Endothelial cell (in vitro differentiated cells): ENCODE data around the gene UCKL1. TPM values are rescaled to one million over a fixed set of nuclear protein-coding genes. Genes with fewer than 3 reads are reported as not detected.

Experiments
- DNase-seq: peaks from one replicate; pipeline ENCODE4 v3.0.0; 2021; ENCODE audit warnings: low spot score
- H3K27ac Mint-ChIP-seq: one replicate; pipeline ENCODE4 v1.8.0; 2021; ENCODE audit warnings: mixed read lengths, inconsistent platforms; ENCODE audit not compliant: unreplicated experiment
- H3K27me3 Mint-ChIP-seq: one replicate; pipeline ENCODE4 v1.8.0; 2021; ENCODE audit warnings: mild to moderate bottlenecking, moderate library complexity, mixed read lengths, inconsistent platforms; ENCODE audit not compliant: unreplicated experiment
- H3K36me3 Mint-ChIP-seq: one replicate; pipeline ENCODE4 v1.8.0; 2021; ENCODE audit warnings: mild to moderate bottlenecking, low read depth, mixed read lengths, inconsistent platforms; ENCODE audit not compliant: unreplicated experiment
- H3K4me1 Mint-ChIP-seq: one replicate; pipeline ENCODE4 v1.8.0; 2021; ENCODE audit warnings: mild to moderate bottlenecking, mixed read lengths, inconsistent platforms; ENCODE audit not compliant: unreplicated experiment
- H3K4me3 Mint-ChIP-seq: one replicate; pipeline ENCODE4 v1.8.0; 2021; ENCODE audit warnings: mild to moderate bottlenecking, mixed read lengths, inconsistent platforms; ENCODE audit not compliant: unreplicated experiment
- H3K9me3 Mint-ChIP-seq: one replicate; pipeline ENCODE4 v1.8.0; 2021; ENCODE audit warnings: mixed read lengths, inconsistent platforms; ENCODE audit not compliant: unreplicated experiment
- total RNA-seq: library from RNA; stranded (reverse); fragmentation: NEBNext Ultra II Directional; extraction: Animal tissue kit (Norgen Biotek cat#: 25700); gene quantifications from one replicate; pipeline ENCODE4 v1.2.1, GENCODE V29; 2021; ENCODE audit not compliant: unreplicated experiment
- TF ChIP-seq, protein P1 (sequence below): fragments of 200-600 bp; sonication (generic); IDR thresholded peaks from one replicate; pipeline ENCODE4 v1.5.0; 2021; ENCODE audit warnings: antibody characterized with exemption; ENCODE audit not compliant: unreplicated experiment

Gene UCKL1
- total RNA-seq, 1 donor from 2014 or later: 40.1 TPM

- H3K27ac Mint-ChIP-seq: no peak overlapping the region
- H3K36me3 Mint-ChIP-seq: peaks cover 16% of the 10 kb centered on the region
- H3K27me3 Mint-ChIP-seq: peaks cover 10% of the 10 kb centered on the region
- DNase-seq: peak; percentile 21
- TF ChIP-seq, protein P1, sequence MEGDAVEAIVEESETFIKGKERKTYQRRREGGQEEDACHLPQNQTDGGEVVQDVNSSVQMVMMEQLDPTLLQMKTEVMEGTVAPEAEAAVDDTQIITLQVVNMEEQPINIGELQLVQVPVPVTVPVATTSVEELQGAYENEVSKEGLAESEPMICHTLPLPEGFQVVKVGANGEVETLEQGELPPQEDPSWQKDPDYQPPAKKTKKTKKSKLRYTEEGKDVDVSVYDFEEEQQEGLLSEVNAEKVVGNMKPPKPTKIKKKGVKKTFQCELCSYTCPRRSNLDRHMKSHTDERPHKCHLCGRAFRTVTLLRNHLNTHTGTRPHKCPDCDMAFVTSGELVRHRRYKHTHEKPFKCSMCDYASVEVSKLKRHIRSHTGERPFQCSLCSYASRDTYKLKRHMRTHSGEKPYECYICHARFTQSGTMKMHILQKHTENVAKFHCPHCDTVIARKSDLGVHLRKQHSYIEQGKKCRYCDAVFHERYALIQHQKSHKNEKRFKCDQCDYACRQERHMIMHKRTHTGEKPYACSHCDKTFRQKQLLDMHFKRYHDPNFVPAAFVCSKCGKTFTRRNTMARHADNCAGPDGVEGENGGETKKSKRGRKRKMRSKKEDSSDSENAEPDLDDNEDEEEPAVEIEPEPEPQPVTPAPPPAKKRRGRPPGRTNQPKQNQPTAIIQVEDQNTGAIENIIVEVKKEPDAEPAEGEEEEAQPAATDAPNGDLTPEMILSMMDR: no peak
- H3K4me1 Mint-ChIP-seq: peaks cover 6% of the 10 kb centered on the region
- H3K9me3 Mint-ChIP-seq: no peaks in the 10 kb centered on the region
- no peak overlapping the region for H3K4me3 Mint-ChIP-seq
Observed at GRCh38 chr20:63939061-63939935, 16.9 kb downstream of the UCKL1 start.

GRCh38 chr20:63937596-63937995, 18.6 kb downstream of the UCKL1 start:
- H3K27ac Mint-ChIP-seq: peak overlapping the region; percentile 42
- no peak for DNase-seq
- peaks cover 3% of the 10 kb centered on the region for H3K4me1 Mint-ChIP-seq
- H3K36me3 Mint-ChIP-seq: peaks cover 16% of the 10 kb centered on the region
- no peaks in the 10 kb centered on the region for H3K9me3 Mint-ChIP-seq
- H3K4me3 Mint-ChIP-seq: no peak overlapping the region
- TF ChIP-seq, protein P1: no peak
- peaks cover 10% of the 10 kb centered on the region for H3K27me3 Mint-ChIP-seq

GRCh38 chr20:63935447-63935846, 20.8 kb downstream of the UCKL1 start:
- H3K27ac Mint-ChIP-seq: no peak overlapping the region
- no peak for DNase-seq
- peaks cover 33% of the 10 kb centered on the region for H3K36me3 Mint-ChIP-seq
- no peaks in the 10 kb centered on the region for H3K9me3 Mint-ChIP-seq
- no peaks in the 10 kb centered on the region for H3K4me1 Mint-ChIP-seq
- peaks cover 11% of the 10 kb centered on the region for H3K27me3 Mint-ChIP-seq
- no peak overlapping the region for H3K4me3 Mint-ChIP-seq
- TF ChIP-seq, protein P1: no peak

- Mint-ChIP-seq H3K27me3 (peaks cover 11% of the 10 kb centered on the region), H3K9me3 (no peaks in the 10 kb centered on the region), H3K27ac (no peak overlapping the region), H3K4me3 (no peak overlapping the region), H3K4me1 (no peaks in the 10 kb centered on the region), H3K36me3 (peaks cover 38% of the 10 kb centered on the region)
- peak; percentile 54 for DNase-seq
- TF ChIP-seq, protein P1: peak; percentile 56
Observed at GRCh38 chr20:63934271-63935068, 21.7 kb downstream of the UCKL1 start.
